ENCODE measurements around the gene RIIAD1. TPM values are rescaled to one million over a fixed set of nuclear protein-coding genes. Genes with fewer than 3 reads are reported as not detected.

RIIAD1 gene
- total RNA-seq, 1 experiment from 2014 or later: not detected

DNA sequence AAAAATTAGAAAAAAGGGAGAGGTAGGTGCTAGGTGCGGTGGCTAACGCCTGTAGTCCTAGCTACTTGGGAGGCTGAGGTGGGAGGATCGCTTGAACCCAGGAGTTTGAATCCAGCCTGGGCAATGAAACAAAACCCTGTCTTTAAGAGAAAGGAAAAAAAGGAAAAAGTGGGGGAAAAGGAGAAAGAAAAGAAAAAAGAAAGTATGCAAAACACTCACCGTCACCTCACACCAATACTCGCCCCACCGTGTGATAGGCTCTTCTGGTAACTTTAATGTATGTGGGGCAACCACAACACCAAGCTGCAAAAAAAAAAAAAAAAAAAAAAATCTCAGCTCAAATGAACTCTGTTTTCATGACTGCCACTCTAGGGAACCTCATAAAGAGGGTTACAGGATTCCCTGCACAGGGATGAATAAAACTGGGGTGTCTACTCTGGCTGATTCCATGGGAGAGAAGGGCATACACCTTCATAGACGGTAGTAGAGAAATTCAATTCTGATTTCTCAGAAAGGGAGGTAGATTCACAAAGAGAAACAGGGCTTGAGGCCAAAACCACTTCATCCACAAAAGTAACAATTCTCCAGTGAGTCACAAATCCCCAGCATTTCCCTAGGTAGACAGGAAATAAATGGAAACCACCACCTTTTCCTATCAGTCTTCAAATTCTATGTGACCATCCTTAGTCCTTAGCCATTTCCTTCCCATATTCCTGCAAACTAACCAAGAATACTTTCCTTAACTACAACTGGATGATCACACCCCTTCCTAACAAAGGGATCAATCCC lies 39.5 kb downstream of the RIIAD1 start:
- TF ChIP-seq ZNF232 (CRISPR knock-in tag; IDR thresholded peaks at IDR 0.05) (no peak), ZBTB43 (CRISPR knock-in tag; IDR thresholded peaks at IDR 0.05) (no peak), ZNF671 (CRISPR knock-in tag; IDR thresholded peaks at IDR 0.05) (no peak), ZNF138 (CRISPR knock-in tag; conservative IDR thresholded peaks at IDR 0.05) (no peak), IRF2 (CRISPR knock-in tag; IDR thresholded peaks at IDR 0.05; ENCODE audit: borderline replicate concordance, low read depth) (no peak), EMX1 (CRISPR knock-in tag; IDR thresholded peaks at IDR 0.05) (no peak), RELA (CRISPR knock-in tag; IDR thresholded peaks at IDR 0.05; ENCODE audit: borderline replicate concordance) (no peak), CBFB (CRISPR knock-in tag; IDR thresholded peaks at IDR 0.05; ENCODE audit: low read depth) (no peak), SMAD3 (CRISPR knock-in tag; IDR thresholded peaks at IDR 0.05; ENCODE audit: borderline replicate concordance) (no peak), NFATC4 (CRISPR knock-in tag; IDR thresholded peaks at IDR 0.05) (no peak), ZNF416 (CRISPR knock-in tag; IDR thresholded peaks at IDR 0.05) (no peak), FOXJ3 (CRISPR knock-in tag; IDR thresholded peaks at IDR 0.05; ENCODE audit: borderline replicate concordance) (no peak), JUN (CRISPR knock-in tag; IDR thresholded peaks at IDR 0.05) (no peak), RORB (CRISPR knock-in tag; IDR thresholded peaks at IDR 0.05) (no peak)
- TF ChIP-seq, protein P1, sequence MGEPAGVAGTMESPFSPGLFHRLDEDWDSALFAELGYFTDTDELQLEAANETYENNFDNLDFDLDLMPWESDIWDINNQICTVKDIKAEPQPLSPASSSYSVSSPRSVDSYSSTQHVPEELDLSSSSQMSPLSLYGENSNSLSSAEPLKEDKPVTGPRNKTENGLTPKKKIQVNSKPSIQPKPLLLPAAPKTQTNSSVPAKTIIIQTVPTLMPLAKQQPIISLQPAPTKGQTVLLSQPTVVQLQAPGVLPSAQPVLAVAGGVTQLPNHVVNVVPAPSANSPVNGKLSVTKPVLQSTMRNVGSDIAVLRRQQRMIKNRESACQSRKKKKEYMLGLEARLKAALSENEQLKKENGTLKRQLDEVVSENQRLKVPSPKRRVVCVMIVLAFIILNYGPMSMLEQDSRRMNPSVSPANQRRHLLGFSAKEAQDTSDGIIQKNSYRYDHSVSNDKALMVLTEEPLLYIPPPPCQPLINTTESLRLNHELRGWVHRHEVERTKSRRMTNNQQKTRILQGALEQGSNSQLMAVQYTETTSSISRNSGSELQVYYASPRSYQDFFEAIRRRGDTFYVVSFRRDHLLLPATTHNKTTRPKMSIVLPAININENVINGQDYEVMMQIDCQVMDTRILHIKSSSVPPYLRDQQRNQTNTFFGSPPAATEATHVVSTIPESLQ (CRISPR knock-in tag; IDR thresholded peaks at IDR 0.05): no peak
- TF ChIP-seq, protein P2, sequence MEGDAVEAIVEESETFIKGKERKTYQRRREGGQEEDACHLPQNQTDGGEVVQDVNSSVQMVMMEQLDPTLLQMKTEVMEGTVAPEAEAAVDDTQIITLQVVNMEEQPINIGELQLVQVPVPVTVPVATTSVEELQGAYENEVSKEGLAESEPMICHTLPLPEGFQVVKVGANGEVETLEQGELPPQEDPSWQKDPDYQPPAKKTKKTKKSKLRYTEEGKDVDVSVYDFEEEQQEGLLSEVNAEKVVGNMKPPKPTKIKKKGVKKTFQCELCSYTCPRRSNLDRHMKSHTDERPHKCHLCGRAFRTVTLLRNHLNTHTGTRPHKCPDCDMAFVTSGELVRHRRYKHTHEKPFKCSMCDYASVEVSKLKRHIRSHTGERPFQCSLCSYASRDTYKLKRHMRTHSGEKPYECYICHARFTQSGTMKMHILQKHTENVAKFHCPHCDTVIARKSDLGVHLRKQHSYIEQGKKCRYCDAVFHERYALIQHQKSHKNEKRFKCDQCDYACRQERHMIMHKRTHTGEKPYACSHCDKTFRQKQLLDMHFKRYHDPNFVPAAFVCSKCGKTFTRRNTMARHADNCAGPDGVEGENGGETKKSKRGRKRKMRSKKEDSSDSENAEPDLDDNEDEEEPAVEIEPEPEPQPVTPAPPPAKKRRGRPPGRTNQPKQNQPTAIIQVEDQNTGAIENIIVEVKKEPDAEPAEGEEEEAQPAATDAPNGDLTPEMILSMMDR (IDR thresholded peaks at IDR 0.05): no peak
- TF ChIP-seq, protein P3, sequence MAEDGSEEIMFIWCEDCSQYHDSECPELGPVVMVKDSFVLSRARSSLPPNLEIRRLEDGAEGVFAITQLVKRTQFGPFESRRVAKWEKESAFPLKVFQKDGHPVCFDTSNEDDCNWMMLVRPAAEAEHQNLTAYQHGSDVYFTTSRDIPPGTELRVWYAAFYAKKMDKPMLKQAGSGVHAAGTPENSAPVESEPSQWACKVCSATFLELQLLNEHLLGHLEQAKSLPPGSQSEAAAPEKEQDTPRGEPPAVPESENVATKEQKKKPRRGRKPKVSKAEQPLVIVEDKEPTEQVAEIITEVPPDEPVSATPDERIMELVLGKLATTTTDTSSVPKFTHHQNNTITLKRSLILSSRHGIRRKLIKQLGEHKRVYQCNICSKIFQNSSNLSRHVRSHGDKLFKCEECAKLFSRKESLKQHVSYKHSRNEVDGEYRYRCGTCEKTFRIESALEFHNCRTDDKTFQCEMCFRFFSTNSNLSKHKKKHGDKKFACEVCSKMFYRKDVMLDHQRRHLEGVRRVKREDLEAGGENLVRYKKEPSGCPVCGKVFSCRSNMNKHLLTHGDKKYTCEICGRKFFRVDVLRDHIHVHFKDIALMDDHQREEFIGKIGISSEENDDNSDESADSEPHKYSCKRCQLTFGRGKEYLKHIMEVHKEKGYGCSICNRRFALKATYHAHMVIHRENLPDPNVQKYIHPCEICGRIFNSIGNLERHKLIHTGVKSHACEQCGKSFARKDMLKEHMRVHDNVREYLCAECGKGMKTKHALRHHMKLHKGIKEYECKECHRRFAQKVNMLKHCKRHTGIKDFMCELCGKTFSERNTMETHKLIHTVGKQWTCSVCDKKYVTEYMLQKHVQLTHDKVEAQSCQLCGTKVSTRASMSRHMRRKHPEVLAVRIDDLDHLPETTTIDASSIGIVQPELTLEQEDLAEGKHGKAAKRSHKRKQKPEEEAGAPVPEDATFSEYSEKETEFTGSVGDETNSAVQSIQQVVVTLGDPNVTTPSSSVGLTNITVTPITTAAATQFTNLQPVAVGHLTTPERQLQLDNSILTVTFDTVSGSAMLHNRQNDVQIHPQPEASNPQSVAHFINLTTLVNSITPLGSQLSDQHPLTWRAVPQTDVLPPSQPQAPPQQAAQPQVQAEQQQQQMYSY (CRISPR knock-in tag; IDR thresholded peaks at IDR 0.05): no peak
- TF ChIP-seq, protein P4, sequence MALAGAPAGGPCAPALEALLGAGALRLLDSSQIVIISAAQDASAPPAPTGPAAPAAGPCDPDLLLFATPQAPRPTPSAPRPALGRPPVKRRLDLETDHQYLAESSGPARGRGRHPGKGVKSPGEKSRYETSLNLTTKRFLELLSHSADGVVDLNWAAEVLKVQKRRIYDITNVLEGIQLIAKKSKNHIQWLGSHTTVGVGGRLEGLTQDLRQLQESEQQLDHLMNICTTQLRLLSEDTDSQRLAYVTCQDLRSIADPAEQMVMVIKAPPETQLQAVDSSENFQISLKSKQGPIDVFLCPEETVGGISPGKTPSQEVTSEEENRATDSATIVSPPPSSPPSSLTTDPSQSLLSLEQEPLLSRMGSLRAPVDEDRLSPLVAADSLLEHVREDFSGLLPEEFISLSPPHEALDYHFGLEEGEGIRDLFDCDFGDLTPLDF (CRISPR knock-in tag; IDR thresholded peaks at IDR 0.05): no peak
- TF ChIP-seq, protein P5, sequence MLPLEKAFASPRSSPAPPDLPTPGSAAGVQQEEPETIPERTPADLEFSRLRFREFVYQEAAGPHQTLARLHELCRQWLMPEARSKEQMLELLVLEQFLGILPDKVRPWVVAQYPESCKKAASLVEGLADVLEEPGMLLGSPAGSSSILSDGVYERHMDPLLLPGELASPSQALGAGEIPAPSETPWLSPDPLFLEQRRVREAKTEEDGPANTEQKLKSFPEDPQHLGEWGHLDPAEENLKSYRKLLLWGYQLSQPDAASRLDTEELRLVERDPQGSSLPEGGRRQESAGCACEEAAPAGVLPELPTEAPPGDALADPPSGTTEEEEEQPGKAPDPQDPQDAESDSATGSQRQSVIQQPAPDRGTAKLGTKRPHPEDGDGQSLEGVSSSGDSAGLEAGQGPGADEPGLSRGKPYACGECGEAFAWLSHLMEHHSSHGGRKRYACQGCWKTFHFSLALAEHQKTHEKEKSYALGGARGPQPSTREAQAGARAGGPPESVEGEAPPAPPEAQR (CRISPR knock-in tag; IDR thresholded peaks at IDR 0.05): no peak
- POLR2A ChIA-PET: interaction anchor here (0.6 kb wide), 1 partner anchor 35 kb away, joined by 7 read pairs; no protein-coding TSS in a partner anchor
- DNase-seq (ENCODE audit: low spot score) (no peak), ATAC-seq (no peak)
- Mint-ChIP-seq H3K9me3 (no peaks in the 10 kb centered on the region), H3K27ac (no peak overlapping the region), H3K4me1 (peaks cover 14% of the 10 kb centered on the region), H3K36me3 (peaks cover 31% of the 10 kb centered on the region), H3K27me3 (ENCODE audit: low read depth) (no peaks in the 10 kb centered on the region), H3K4me3 (peak overlapping the region; percentile 34; the same call in 1 of the 2 replicates)
- CTCF ChIA-PET: interaction anchor here (0.7 kb wide), 1 partner anchor 29 kb away, joined by 3 read pairs; no protein-coding TSS in a partner anchor
